Stomach smooth muscle (tissue), 2 donors: ENCODE measurements around the gene CST6.
A peak's percentile ranks its signal among the peaks of the same experiment; 100 is the strongest.

Experiments
- H3K27ac ChIP-seq: one replicate; pipeline ENCODE4 v1.7.0; 2013; ENCODE audit warnings: mild to moderate bottlenecking, low read length, inconsistent platforms
- H3K27me3 ChIP-seq, 2 donors: one replicate each; pipeline ENCODE4 v1.7.0; 2013; ENCODE audit warnings: low read length in 2 of 2; ENCODE audit not compliant: insufficient read depth in 2 of 2, control insufficient read depth in 1 of 2
- H3K36me3 ChIP-seq, 2 donors: one replicate each; pipeline ENCODE4 v1.7.0; 2013; ENCODE audit warnings: low read length in 2 of 2; ENCODE audit not compliant: control insufficient read depth in 2 of 2, insufficient read depth in 2 of 2
- H3K4me1 ChIP-seq: one replicate; pipeline ENCODE4 v1.7.0; 2013; ENCODE audit warnings: low read length; ENCODE audit not compliant: control insufficient read depth, insufficient read depth
- H3K4me3 ChIP-seq, 2 donors: one replicate each; pipeline ENCODE4 v1.7.0; 2013; ENCODE audit warnings: low read length in 2 of 2
- H3K9ac ChIP-seq, 2 donors: one replicate each; pipeline ENCODE4 v1.7.0; 2013; ENCODE audit warnings: low read length in 2 of 2, mild to moderate bottlenecking in 1 of 2
- H3K9me3 ChIP-seq, 2 donors: one replicate each; pipeline ENCODE4 v1.7.0; 2013; ENCODE audit warnings: low read length in 2 of 2; ENCODE audit not compliant: control insufficient read depth in 2 of 2
- donor health status: healthy.
- donor health status: Pancreatic carcinoma.

CST6 gene

DNA sequence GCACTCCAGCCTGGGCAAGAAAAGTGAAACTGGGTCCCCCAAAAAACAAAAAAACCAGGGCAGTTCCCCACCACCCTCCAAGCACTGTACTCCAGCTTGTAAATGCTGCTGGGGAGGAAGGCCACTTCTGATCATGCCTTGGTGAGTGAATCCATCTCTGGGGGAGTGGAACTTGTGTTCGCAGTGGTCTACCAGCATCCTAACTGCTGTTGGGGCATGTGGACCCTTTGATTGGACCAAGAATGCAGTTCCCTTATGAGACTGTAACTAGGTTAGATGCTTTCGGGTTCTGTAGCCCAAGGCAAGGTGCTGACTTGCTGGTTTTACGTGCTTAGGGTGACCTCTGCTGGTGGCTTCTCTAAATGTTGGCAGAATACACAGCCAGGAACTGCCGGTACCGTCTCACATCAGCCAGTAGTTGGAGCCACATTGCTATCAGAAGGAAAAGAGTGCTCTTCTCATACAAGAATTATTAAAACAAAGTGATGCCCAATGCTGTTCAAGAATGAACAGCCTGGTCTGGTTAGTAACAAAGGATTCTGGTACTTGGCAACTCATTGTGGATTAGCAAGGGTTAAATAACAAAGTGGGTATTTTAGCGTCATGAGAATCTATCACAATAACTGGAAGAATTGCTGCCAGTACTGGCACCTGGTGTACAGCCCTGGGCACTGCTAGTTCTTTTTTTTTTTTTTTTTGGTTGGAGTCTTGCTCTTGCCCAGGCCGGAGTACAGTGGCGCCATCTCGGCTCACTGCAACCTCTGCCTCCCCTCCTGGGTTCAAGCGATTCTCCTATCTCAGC is 22.8 kb upstream of the CST6 start:
- Histone ChIP-seq H3K27ac (peak overlapping the region; percentile 31), H3K4me1 (peaks cover 9% of the 10 kb centered on the region), H3K27me3 (no peaks in the 10 kb centered on the region), H3K36me3 (no peaks in the 10 kb centered on the region), H3K9me3 (no peaks in the 10 kb centered on the region), H3K9ac (no peak overlapping the region), H3K4me3 (no peak overlapping the region)

DNA sequence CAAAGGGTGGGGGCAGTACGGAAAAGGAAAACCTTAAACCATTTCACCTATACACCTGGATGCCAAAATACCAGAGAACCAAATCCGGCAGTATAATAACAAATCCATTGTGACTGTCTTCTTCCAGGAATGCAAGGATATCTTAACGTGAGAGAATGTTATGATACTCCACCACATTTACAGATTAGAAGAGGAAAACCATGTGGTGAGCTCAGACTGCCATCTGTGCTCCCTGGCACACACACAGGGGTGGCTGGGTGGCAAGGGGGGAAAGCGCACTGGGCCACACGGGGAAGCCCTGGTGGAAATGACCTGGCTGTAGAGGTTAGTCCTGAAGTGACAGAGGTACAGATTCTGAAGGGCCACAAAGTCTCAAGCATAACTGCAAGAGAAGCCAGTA is 19.8 kb upstream of the CST6 start:
- Histone ChIP-seq H3K27ac (no peak overlapping the region), H3K4me3 (no peak overlapping the region), H3K36me3 (no peaks in the 10 kb centered on the region), H3K27me3 (no peaks in the 10 kb centered on the region), H3K4me1 (peaks cover 3% of the 10 kb centered on the region), H3K9ac (no peak overlapping the region), H3K9me3 (no peaks in the 10 kb centered on the region)

DNA sequence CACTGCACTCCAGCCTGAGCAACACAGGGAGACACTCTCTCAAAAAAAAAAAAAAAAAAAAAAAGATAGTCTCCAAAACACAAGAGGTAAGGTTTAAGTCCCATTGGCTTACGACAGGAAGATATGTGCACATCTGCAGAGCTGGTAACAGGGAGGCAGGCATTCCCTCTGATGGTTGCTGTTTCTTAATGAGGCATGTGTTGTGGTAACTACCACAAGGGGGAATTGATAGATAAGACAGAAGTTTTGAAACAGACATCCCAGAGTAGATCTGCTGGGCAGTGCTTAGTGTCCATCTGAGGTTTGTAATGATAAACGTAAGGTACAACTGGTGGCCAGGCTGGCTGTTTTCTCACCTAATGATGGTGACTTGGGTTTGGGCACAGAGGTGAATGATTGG is 14.5 kb upstream of the CST6 start:
- H3K36me3 ChIP-seq, result peaks cover 31 to 32% of the 10 kb centered on the region in 2 donors
- no peak overlapping the region for H3K9ac ChIP-seq
- H3K27me3 ChIP-seq, result no peaks in the 10 kb centered on the region
- no peak overlapping the region for H3K27ac ChIP-seq
- H3K4me3 ChIP-seq, result no peak overlapping the region
- peaks cover 18% of the 10 kb centered on the region for H3K4me1 ChIP-seq
- H3K9me3 ChIP-seq, result no peaks in the 10 kb centered on the region

DNA sequence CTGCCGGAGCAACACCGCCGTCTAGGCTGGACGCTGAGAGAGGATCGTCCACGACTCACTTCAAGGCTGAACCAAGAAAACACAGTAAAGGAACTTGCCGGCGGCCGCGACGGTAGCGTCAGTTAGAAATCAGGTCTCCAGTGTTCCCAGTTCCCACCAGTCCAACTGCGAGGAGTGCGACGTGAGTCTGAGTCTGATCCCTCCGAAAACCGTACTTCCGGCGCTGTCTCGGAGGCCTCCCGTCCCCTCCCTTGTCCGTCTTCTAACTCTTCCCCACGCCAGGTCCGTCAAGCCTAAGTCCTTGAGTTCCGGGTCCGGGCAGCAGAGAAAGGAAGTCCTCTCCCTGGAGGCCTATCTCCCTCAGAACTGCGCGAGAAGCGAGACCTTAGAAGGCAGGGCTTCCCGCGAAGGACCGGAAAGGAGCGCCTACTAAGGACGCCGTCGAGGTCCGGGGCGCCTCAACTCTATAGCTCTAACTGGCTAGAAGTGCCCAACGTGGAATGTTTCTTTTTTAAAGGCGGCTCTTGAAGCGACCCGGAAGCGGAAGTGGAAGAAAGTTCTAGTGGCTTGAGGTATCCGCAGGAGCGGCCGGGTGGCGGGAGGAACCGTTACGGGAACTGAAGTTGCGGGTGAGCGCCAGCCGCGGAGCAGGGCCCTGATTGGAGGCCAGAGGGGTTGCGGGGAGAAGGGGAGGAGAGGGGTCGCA is 9.7 kb upstream of the CST6 start, which contains the start of the genes BANF1 and EIF1AD:
Gene BANF1, plus strand, starts transcription at position 562 of the 706 bp plus-strand sequence. CDS start 748 bp downstream, outside the sequence.
Gene EIF1AD, minus strand, starts transcription at position 216 of the 706 bp plus-strand sequence. CDS start 1,768 bp downstream, outside the sequence.
- Histone ChIP-seq H3K27me3 (no peaks in the 10 kb centered on the region), H3K4me1 (peaks cover 28% of the 10 kb centered on the region), H3K36me3 (peaks cover 42 to 44% of the 10 kb centered on the region in 2 donors), H3K4me3 (peak within 1 kb of the TSS; percentile 99), H3K9me3 (no peaks in the 10 kb centered on the region), H3K27ac (peak within 1 kb of the TSS; percentile 92), H3K9ac (peak within 1 kb of the TSS; percentile 98 to 99)

DNA sequence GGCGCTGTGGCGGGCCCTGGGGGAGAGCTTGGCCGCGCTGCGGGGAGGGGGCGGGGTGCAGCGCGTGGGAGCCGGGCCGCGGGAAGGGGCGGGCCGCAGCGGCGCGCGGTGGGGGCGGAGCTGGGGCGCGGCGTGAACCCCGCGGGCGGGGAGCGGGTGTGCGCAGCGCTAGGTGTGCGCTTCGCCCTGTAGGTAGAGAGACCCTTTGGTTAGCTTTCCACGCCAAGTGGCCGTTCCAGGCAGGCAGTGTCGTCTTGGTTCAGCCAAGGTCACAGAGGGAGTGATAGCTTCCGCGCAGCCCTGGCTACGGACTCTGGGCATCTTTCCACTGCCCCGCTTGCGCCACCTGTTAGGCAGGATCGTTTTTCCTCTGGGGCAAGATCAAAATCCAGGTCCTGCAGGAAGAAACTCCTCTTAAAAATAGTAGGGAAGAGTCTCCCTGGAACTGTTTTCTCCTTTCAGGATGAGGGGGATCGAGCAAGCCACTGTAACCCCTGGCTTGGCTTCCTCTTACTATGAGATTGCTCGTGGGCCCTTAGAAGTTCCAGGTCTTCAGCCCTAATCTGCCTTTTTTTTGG is 9.1 kb upstream of the CST6 start:
- H3K36me3 ChIP-seq, result peaks cover 37 to 39% of the 10 kb centered on the region in 2 donors
- H3K27me3 ChIP-seq, result no peaks in the 10 kb centered on the region

DNA sequence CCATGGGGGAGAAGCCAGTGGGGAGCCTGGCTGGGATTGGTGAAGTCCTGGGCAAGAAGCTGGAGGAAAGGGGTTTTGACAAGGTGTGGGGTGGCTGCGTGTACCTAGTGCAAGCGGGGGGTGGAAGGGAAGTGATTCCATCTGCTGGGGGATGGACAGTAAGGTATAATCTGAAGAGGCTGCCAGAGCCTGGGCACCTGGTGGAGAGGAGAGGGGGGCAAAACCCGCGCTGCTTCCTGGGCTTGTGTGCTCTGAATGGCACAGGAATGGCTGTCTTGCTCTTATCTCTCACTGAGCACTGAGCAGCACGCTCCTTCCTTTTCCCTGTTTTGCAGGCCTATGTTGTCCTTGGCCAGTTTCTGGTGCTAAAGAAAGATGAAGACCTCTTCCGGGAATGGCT is 8.5 kb upstream of the CST6 start:
- Histone ChIP-seq H3K36me3 (peaks cover 32 to 34% of the 10 kb centered on the region in 2 donors), H3K9ac (peak overlapping the region; percentile 87 to 99), H3K27ac (peak overlapping the region; percentile 92), H3K4me1 (peaks cover 28% of the 10 kb centered on the region), H3K27me3 (no peaks in the 10 kb centered on the region), H3K9me3 (no peaks in the 10 kb centered on the region), H3K4me3 (peak overlapping the region; percentile 99)

More for the DNA sequence above, 9.1 kb upstream of the CST6 start:
- Histone ChIP-seq H3K27ac (peak overlapping the region; percentile 92), H3K9me3 (no peaks in the 10 kb centered on the region), H3K4me3 (peak overlapping the region; percentile 99), H3K4me1 (peaks cover 28% of the 10 kb centered on the region), H3K9ac (peak overlapping the region; percentile 98 to 99)

DNA sequence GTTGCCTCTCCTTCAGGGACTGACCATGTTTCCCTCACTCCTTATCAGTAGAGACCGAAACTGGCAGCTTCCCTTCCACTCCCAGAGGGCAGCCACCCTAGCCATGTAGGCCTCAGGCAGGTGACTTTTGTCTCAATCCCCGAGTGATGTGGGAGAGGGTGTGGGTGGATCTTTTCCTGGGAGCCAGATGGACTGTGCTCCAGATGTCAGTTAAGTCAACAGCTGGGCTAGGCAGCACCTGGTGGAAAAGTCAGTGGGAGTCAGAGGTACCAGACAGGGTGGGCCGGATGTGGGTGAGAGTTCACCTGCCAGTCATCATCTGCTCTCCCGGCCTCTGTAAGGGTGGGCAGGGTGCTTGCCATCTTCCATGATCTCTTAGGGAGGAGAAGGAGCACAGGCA is 7.6 kb upstream of the CST6 start:
- Histone ChIP-seq H3K9me3 (no peaks in the 10 kb centered on the region), H3K4me3 (no peak overlapping the region), H3K36me3 (peaks cover 23 to 25% of the 10 kb centered on the region in 2 donors), H3K4me1 (peaks cover 28% of the 10 kb centered on the region), H3K27me3 (no peaks in the 10 kb centered on the region), H3K27ac (peak overlapping the region; percentile 31), H3K9ac (no peak overlapping the region)

DNA sequence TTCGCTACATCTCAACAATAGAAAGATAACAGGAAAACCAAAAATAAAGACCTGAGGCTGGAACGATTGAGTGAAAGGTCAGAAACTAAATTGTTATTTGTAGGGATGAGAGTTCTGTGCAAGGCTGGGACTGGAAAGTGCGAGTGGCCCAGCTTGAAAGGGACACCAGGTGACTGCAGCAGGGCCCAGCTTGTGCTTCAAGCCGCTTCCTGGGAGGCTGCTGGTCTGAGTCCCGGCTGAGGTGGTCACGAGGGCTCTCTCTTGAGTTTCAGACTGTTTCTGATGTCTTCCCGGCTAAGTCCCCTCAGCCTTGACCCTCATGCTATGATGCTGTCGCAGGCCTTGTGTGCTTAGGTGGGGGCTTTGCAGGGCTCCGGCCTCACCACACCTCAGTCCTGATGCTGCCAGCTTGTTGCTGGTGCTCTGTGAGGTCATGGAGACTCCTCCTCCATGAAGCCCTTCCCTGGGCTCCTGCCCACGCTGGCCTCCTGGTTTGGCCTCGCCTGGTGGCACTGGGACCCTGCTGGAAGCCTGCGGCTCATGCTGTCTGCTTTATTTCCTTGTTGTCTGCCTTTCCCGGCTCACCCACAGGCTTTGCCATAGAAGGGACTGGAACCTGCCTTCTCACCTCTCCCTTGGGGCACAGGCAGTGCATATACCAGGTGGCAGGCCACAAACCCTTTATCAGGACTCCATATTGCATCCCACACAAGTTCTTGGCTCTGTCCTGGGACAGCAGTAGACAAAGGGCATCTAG is 5.5 kb upstream of the CST6 start:
- H3K4me1 ChIP-seq, result peaks cover 10% of the 10 kb centered on the region
- peak overlapping the region in 1 of 2 donors; percentile 5 for H3K9ac ChIP-seq
- H3K27me3 ChIP-seq, result peaks cover 0 to 2% of the 10 kb centered on the region in 2 donors
- no peak overlapping the region for H3K4me3 ChIP-seq
- H3K36me3 ChIP-seq, result peaks cover 10 to 13% of the 10 kb centered on the region in 2 donors
- H3K27ac ChIP-seq, result no peak overlapping the region
- H3K9me3 ChIP-seq, result no peaks in the 10 kb centered on the region

DNA sequence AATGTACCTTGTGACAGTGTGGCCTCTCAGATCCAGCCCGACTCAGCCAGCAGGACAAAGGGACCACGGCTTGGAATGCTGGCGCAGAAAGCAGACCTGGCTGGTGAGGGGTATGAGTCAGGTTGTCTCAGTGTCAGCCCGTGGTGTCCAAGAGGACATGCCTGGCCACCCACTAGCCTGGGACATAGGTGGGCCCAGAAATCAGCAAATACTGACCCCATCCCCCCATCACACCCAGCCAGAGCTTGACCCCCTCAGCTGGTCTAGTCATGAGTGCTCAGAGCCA is 5.0 kb upstream of the CST6 start:
- no peaks in the 10 kb centered on the region for H3K9me3 ChIP-seq
- no peak overlapping the region for H3K4me3 ChIP-seq
- H3K27ac ChIP-seq, result no peak overlapping the region
- H3K9ac ChIP-seq, result no peak overlapping the region
- peaks cover 10 to 13% of the 10 kb centered on the region in 2 donors for H3K36me3 ChIP-seq
- H3K4me1 ChIP-seq, result peaks cover 14% of the 10 kb centered on the region
- peaks cover 0 to 5% of the 10 kb centered on the region in 2 donors for H3K27me3 ChIP-seq

DNA sequence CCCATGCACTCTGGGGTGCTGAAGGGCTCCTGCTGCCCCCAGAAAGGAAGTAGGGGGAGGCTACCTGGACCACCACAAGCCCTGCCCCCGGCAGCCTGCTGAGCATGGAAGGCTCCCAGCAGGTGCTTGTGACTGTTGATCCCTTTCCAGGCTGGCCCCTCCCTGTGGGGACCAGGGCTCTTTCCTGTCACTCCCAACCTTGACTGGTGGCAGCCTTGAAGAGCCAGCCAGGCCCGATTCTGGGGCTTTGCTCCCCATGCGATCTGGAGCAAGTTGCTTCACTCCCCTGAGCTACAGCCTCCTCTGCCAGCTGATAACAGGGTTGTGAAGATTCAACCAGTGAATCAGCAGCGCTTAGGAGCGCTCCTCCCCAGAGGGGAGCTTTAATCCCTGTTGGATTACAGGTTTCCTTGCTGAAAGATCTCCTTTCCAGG is 4.6 kb upstream of the CST6 start:
- Histone ChIP-seq H3K9ac (peak overlapping the region in 1 of 2 donors; percentile 51), H3K4me1 (peaks cover 17% of the 10 kb centered on the region), H3K9me3 (no peaks in the 10 kb centered on the region), H3K27ac (peak overlapping the region; percentile 24), H3K27me3 (peaks cover 2 to 9% of the 10 kb centered on the region in 2 donors), H3K4me3 (no peak overlapping the region), H3K36me3 (peaks cover 10 to 13% of the 10 kb centered on the region in 2 donors)
